GM23248 (cell line): ENCODE results near the gene GRAP2. TPM values are rescaled to one million over a fixed set of nuclear protein-coding genes. Genes with fewer than 3 reads are reported as not detected.

ENCODE experiments used
- DNase-seq: peaks from one replicate; pipeline ENCODE4 v3.0.0-alpha.2; 2015
- H2AFZ ChIP-seq: fragments of 200-600 bp; sonication (generic); 2 replicates; pipeline ENCODE4 v1.6.1; 2016; ENCODE audit warnings: antibody characterized with exemption
- H3F3A ChIP-seq: fragments of 200-600 bp; sonication (generic); 2 replicates; pipeline ENCODE4 v1.6.1; 2016; ENCODE audit warnings: mild to moderate bottlenecking, antibody characterized with exemption, mixed run types; ENCODE audit not compliant: insufficient read depth
- H3K27ac ChIP-seq: fragments of 200-600 bp; sonication (generic); 2 replicates; pipeline ENCODE4 v1.5.1; 2016; ENCODE audit warnings: mild to moderate bottlenecking
- H3K27me3 ChIP-seq: fragments of 200-600 bp; sonication (generic); replicated peaks from 2 replicates; pipeline ENCODE4 v1.6.1; 2016; ENCODE audit warnings: mild to moderate bottlenecking; ENCODE audit not compliant: insufficient read depth
- H3K36me3 ChIP-seq: fragments of 200-600 bp; sonication (generic); 2 replicates; pipeline ENCODE4 v1.6.1; 2016; ENCODE audit warnings: low read depth, mild to moderate bottlenecking
- H3K4me1 ChIP-seq: fragments of 200-600 bp; sonication (generic); 2 replicates; pipeline ENCODE4 v1.6.1; 2016; ENCODE audit warnings: mild to moderate bottlenecking; ENCODE audit not compliant: insufficient read depth
- H3K4me2 ChIP-seq: fragments of 200-600 bp; sonication (generic); one replicate; pipeline ENCODE4 v1.6.1; 2016; ENCODE audit warnings: mild to moderate bottlenecking; ENCODE audit not compliant: unreplicated experiment
- H3K4me3 ChIP-seq: fragments of 200-600 bp; sonication (generic); 2 replicates; pipeline ENCODE4 v1.5.1; 2016; ENCODE audit warnings: mild to moderate bottlenecking
- H3K79me2 ChIP-seq: fragments of 200-600 bp; sonication (generic); 2 replicates; pipeline ENCODE4 v1.6.1; 2016; ENCODE audit warnings: mild to moderate bottlenecking; ENCODE audit not compliant: insufficient read depth
- H3K9ac ChIP-seq: fragments of 200-600 bp; sonication (generic); 2 replicates; pipeline ENCODE4 v1.6.1; 2016; ENCODE audit warnings: mild to moderate bottlenecking
- H3K9me2 ChIP-seq: fragments of 200-600 bp; sonication (generic); 2 replicates; pipeline ENCODE4 v1.6.1; 2016; ENCODE audit warnings: mixed run types, mild to moderate bottlenecking, moderate library complexity; ENCODE audit not compliant: insufficient read depth
- H3K9me3 ChIP-seq: fragments of 200-600 bp; sonication (generic); one replicate; pipeline ENCODE4 v1.6.1; 2017; ENCODE audit warnings: low read depth
- H4K20me1 ChIP-seq: fragments of 200-600 bp; sonication (generic); 2 replicates; pipeline ENCODE4 v1.6.0; 2016; ENCODE audit not compliant: insufficient read depth
- EZH2 ChIP-seq: fragments of 200-600 bp; sonication (generic); IDR thresholded peaks from 2 replicates; pipeline ENCODE4 v1.6.1; 2018; ENCODE audit warnings: antibody characterized with exemption, mild to moderate bottlenecking; ENCODE audit not compliant: insufficient read depth, poor library complexity, severe bottlenecking
- EZH2phosphoT487 ChIP-seq: fragments of 200-600 bp; sonication (generic); IDR thresholded peaks from 2 replicates; pipeline ENCODE4 v1.6.1; 2018; ENCODE audit warnings: antibody characterized with exemption, moderate library complexity, mild to moderate bottlenecking, low read depth; ENCODE audit not compliant: insufficient read depth
- WGBS, 2 experiments: methylation state at CpG; one replicate each; pipeline ENCODE4 v1.1.6; 2015 to 2017; ENCODE audit warnings: low lambda C conversion rate in 2 of 2, low coverage in 1 of 2; ENCODE audit errors: missing lambda C conversion rate in 2 of 2; 5-methylcytosine and 5-hydroxymethylcytosine counted together
- in situ Hi-C: fragments of 300-500 bp; cut with MboI; formaldehyde crosslinking; loops from 2 replicates; pipeline ENCODE4 v1.15.0; 2020
- polyA plus RNA-seq: library from polyadenylated mRNA; unstranded; fragments of >200 nt; fragmentation: Nextera tagmentation; extraction: Ambion mirVana; gene quantifications from 2 replicates; pipeline ENCODE4 v1.2.1, GENCODE V29; 2016
- total RNA-seq: library from RNA; depleted of rRNA; stranded (reverse); fragments of >200 nt; shearing (Covaris generic); gene quantifications from 2 replicates; pipeline ENCODE4 v1.2.3, GENCODE V29; 2014

GRAP2 gene
- total and polyA plus RNA-seq, 2 experiments from 2014 or later = not detected

GRCh38 chr22:39995393-39996252 lies 94.7 kb downstream of the GRAP2 start:
- Histone ChIP-seq H3K4me1 (no peaks in the 10 kb centered on the region), H2AFZ (no peak overlapping the region), H3K9ac (no peak overlapping the region), H3K9me3 (no peaks in the 10 kb centered on the region), H3K79me2 (no peaks in the 10 kb centered on the region), H3K36me3 (no peaks in the 10 kb centered on the region), H3K4me2 (no peak overlapping the region), H4K20me1 (no peaks in the 10 kb centered on the region), H3K9me2 (no peaks in the 10 kb centered on the region), H3K27me3 (peaks cover 51% of the 10 kb centered on the region), H3K27ac (no peak overlapping the region), H3K4me3 (no peak overlapping the region), H3F3A (no peaks in the 10 kb centered on the region)
- DNase-seq = no peak
- in situ Hi-C loops = no loop called here
- WGBS, 2 experiments = 69 to 81% methylated on average over 30 to 33 of the region's 35 CpGs
- TF ChIP-seq EZH2phosphoT487 (no peak), EZH2 (no peak)

- Histone ChIP-seq H3K79me2 (no peaks in the 10 kb centered on the region), H3K36me3 (no peaks in the 10 kb centered on the region), H4K20me1 (no peaks in the 10 kb centered on the region), H3K27ac (no peak overlapping the region), H3K9ac (no peak overlapping the region), H3K4me2 (no peak overlapping the region), H3K9me3 (no peaks in the 10 kb centered on the region), H2AFZ (no peak overlapping the region), H3F3A (no peaks in the 10 kb centered on the region), H3K4me1 (no peaks in the 10 kb centered on the region), H3K9me2 (no peaks in the 10 kb centered on the region), H3K27me3 (peaks cover 53% of the 10 kb centered on the region), H3K4me3 (no peak overlapping the region)
- 90 to 93% methylated on average over 3 of the region's 3 CpGs for WGBS, 2 experiments
- in situ Hi-C loops = no loop called here
- DNase-seq = no peak
- TF ChIP-seq EZH2phosphoT487 (no peak), EZH2 (no peak)
Observed at GRCh38 chr22:39996732-39997131, 95.8 kb downstream of the GRAP2 start.

GRCh38 chr22:39997421-39997820 lies 96.5 kb downstream of the GRAP2 start:
- TF ChIP-seq EZH2 (no peak), EZH2phosphoT487 (no peak)
- Histone ChIP-seq H3K9me2 (no peaks in the 10 kb centered on the region), H3K4me1 (no peaks in the 10 kb centered on the region), H3F3A (no peaks in the 10 kb centered on the region), H3K4me2 (no peak overlapping the region), H3K79me2 (no peaks in the 10 kb centered on the region), H3K27me3 (peaks cover 51% of the 10 kb centered on the region), H3K9ac (no peak overlapping the region), H3K9me3 (no peaks in the 10 kb centered on the region), H2AFZ (no peak overlapping the region), H3K27ac (no peak overlapping the region), H4K20me1 (no peaks in the 10 kb centered on the region), H3K36me3 (no peaks in the 10 kb centered on the region), H3K4me3 (no peak overlapping the region)
- WGBS, 2 experiments = 37 to 38% methylated on average over 3 of the region's 3 CpGs
- in situ Hi-C loops = no loop called here
- no peak for DNase-seq

GRCh38 chr22:39997939-39998726 lies 97.2 kb downstream of the GRAP2 start:
- no peaks in the 10 kb centered on the region for H3K36me3 ChIP-seq
- peaks cover 43% of the 10 kb centered on the region for H3K27me3 ChIP-seq
- WGBS, 2 experiments = 68% methylated on average over 11 of the region's 11 CpGs
- no peaks in the 10 kb centered on the region for H3K9me2 ChIP-seq
- no peaks in the 10 kb centered on the region for H3K4me1 ChIP-seq
- in situ Hi-C loops = no loop called here
- no peak overlapping the region for H3K4me3 ChIP-seq
- no peak overlapping the region for H3K9ac ChIP-seq
- H3K27ac ChIP-seq = no peak overlapping the region
- no peaks in the 10 kb centered on the region for H3F3A ChIP-seq
- no peak for DNase-seq
- no peaks in the 10 kb centered on the region for H3K9me3 ChIP-seq
- no peaks in the 10 kb centered on the region for H3K79me2 ChIP-seq
- TF ChIP-seq EZH2 = no peak
- no peak overlapping the region for H3K4me2 ChIP-seq
- no peaks in the 10 kb centered on the region for H4K20me1 ChIP-seq
- H2AFZ ChIP-seq = no peak overlapping the region
